OCI-LY7 (cell line): ENCODE measurements around the gene ASL. TPM values are rescaled to one million over a fixed set of nuclear protein-coding genes. Genes with fewer than 3 reads are reported as not detected.
"Not testable (repeated sequence)": the region's sequence is repeated elsewhere in the genome, so short reads cannot be mapped to it uniquely, and the experiment has no call there.

Experiments
- BruUV-seq: library from RNA; stranded (reverse); fragments of 400-500 nt; replicated peaks from 2 replicates; lab custom pipeline; 2021; lab: Mats Ljungman, UMichigan
- CTCF ChIA-PET: fragments of 300-600 bp; sonication (Branson Sonifier 250); formaldehyde crosslinking; loops from one replicate; lab custom pipeline; 2022; ENCODE audit warnings: antibody characterized with exemption; ENCODE audit not compliant: unreplicated experiment; lab: Charles Lee
- POLR2A ChIA-PET: fragments of 300-600 bp; sonication (Branson Sonifier 250); formaldehyde crosslinking; loops from one replicate; lab custom pipeline; 2022; ENCODE audit warnings: antibody characterized with exemption; lab: Charles Lee
- DNase-seq: peaks from one replicate; pipeline ENCODE4 v3.0.0-alpha.2; 2015; ENCODE audit warnings: low spot score
- H2AFZ ChIP-seq: fragments of 200-600 bp; sonication (generic), shearing (Covaris generic); 2 replicates; pipeline ENCODE4 v1.6.1; 2014; ENCODE audit warnings: mild to moderate bottlenecking, antibody characterized with exemption, low read length, moderate library complexity
- H3K27ac ChIP-seq: fragments of 200-600 bp; sonication (generic); 2 replicates; pipeline ENCODE4 v1.5.1; 2014; ENCODE audit warnings: mixed run types, low read depth, mild to moderate bottlenecking, moderate library complexity, low read length, inconsistent platforms; ENCODE audit not compliant: poor library complexity, severe bottlenecking
- H3K36me3 ChIP-seq: fragments of 200-600 bp; sonication (generic); 2 replicates; pipeline ENCODE4 v1.6.1; 2014; ENCODE audit warnings: mild to moderate bottlenecking, antibody characterized with exemption, low read length, moderate library complexity, mixed read lengths; ENCODE audit not compliant: insufficient read depth
- H3K4me1 ChIP-seq: fragments of 200-600 bp; sonication (generic); 2 replicates; pipeline ENCODE4 v1.5.1; 2014; ENCODE audit warnings: mild to moderate bottlenecking, low read length; ENCODE audit not compliant: insufficient read depth, poor library complexity, severe bottlenecking
- H3K4me2 ChIP-seq: fragments of 200-600 bp; sonication (generic); 2 replicates; pipeline ENCODE4 v1.6.1; 2014; ENCODE audit warnings: mild to moderate bottlenecking, low read length
- H3K4me3 ChIP-seq: fragments of 200-600 bp; sonication (generic); 2 replicates; pipeline ENCODE4 v1.5.1; 2014; ENCODE audit warnings: mild to moderate bottlenecking, low read depth, low read length; ENCODE audit not compliant: poor library complexity, severe bottlenecking
- H3K79me2 ChIP-seq: fragments of 200-600 bp; sonication (generic); 2 replicates; pipeline ENCODE4 v1.6.1; 2016; ENCODE audit warnings: low read depth, mild to moderate bottlenecking, low read length, moderate library complexity, mixed read lengths; ENCODE audit not compliant: insufficient read depth
- H3K9me2 ChIP-seq: fragments of 200-600 bp; sonication (generic); 2 replicates; pipeline ENCODE4 v1.6.1; 2016; ENCODE audit warnings: mild to moderate bottlenecking, low read length, mixed read lengths; ENCODE audit not compliant: insufficient read depth
- H3K9me3 ChIP-seq: fragments of 200-600 bp; sonication (generic); 2 replicates; pipeline ENCODE4 v1.6.1; 2014; ENCODE audit warnings: mild to moderate bottlenecking, mixed run types, low read length, mixed read lengths
- H4K20me1 ChIP-seq: fragments of 200-600 bp; sonication (generic); 2 replicates; pipeline ENCODE4 v1.6.1; 2014; ENCODE audit warnings: mild to moderate bottlenecking, antibody characterized with exemption, low read length, moderate library complexity, mixed read lengths; ENCODE audit not compliant: insufficient read depth
- EZH2phosphoT487 ChIP-seq: fragments of 200-600 bp; sonication (generic); IDR thresholded peaks from 2 replicates; pipeline ENCODE4 v1.6.1; 2018; ENCODE audit warnings: low read depth, borderline replicate concordance, mild to moderate bottlenecking, mixed run types, antibody characterized with exemption, low read length, moderate library complexity, mixed read lengths
- intact Hi-C: fragments of 100-400 bp; cut with micrococcal nuclease; formaldehyde crosslinking; loops from one replicate; pipeline ENCODE4 v1.10.0; 2022; ENCODE audit not compliant: unreplicated experiment
- total RNA-seq, 2 experiments: library from RNA; depleted of rRNA in 1 of 2; stranded (reverse); fragments of >200 nt in 1 of 2; shearing (Covaris generic) in 1 of 2; gene quantifications; 2 replicates each; pipeline ENCODE4 v1.2.3, GENCODE V29; 2014 to 2022
- TF ChIP-seq, protein P1 (sequence below): fragments of 200-600 bp; sonication (generic); conservative IDR thresholded peaks from 2 replicates; pipeline ENCODE4 v1.5.1; 2014; ENCODE audit warnings: mild to moderate bottlenecking, antibody characterized with exemption, low read length, moderate library complexity, mixed read lengths

ASL gene
- total RNA-seq, 2 experiments from 2014 or later: 22.2 to 25.7 TPM

DNA sequence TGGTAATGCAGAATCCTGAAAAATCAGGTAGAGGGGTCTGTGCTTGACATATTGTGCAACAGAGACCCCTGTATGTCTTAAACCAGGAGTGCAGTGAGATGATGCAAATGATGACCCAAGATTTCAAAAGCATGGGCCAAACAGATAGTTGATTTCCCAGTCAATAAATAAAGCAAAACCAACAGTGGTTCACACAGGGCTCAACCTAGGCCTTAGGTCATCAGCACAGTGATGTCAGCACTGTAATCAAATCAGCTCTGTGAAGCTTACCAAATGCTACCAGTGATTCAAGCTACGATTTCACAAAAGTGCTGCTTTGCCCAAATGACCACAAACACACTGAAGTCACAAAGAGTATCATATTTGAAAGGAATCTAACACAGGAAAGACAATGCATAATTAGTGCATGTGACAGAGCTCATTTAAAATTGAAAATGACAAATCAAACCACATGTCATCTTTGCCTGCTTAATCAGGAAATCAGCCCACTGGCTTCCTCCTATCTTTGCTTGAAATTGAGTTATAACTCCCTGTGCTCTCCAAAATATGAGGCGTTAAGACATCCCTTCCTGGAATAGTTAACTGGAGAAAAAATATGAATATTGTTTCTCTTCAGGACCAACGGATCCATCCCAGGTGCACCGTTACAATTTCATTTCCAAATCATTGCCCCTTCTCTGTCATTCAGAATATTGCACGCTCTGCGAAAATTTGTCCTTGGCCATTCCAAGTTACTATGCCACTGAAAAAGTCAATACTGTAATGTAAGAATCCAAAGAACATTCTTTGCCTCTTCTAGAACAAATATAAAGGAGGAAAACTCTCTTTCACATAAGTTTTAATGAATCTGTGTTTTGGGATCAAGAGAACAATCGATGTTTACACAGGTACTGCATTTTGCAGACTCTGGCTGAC lies 41.9 kb upstream of the ASL start:
- intact Hi-C loops: no loop called here
- CTCF ChIA-PET: no interaction called here
- TF ChIP-seq, protein P1, sequence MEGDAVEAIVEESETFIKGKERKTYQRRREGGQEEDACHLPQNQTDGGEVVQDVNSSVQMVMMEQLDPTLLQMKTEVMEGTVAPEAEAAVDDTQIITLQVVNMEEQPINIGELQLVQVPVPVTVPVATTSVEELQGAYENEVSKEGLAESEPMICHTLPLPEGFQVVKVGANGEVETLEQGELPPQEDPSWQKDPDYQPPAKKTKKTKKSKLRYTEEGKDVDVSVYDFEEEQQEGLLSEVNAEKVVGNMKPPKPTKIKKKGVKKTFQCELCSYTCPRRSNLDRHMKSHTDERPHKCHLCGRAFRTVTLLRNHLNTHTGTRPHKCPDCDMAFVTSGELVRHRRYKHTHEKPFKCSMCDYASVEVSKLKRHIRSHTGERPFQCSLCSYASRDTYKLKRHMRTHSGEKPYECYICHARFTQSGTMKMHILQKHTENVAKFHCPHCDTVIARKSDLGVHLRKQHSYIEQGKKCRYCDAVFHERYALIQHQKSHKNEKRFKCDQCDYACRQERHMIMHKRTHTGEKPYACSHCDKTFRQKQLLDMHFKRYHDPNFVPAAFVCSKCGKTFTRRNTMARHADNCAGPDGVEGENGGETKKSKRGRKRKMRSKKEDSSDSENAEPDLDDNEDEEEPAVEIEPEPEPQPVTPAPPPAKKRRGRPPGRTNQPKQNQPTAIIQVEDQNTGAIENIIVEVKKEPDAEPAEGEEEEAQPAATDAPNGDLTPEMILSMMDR: no peak
- TF ChIP-seq EZH2phosphoT487: no peak
- Histone ChIP-seq H3K4me2 (no peak overlapping the region), H3K9me2 (no peaks in the 10 kb centered on the region), H3K36me3 (no peaks in the 10 kb centered on the region), H2AFZ (0 out of 2 replicates have a peak overlapping the region, but pooled peaks have one; percentile 7), H3K27ac (no peak overlapping the region), H3K4me3 (no peak overlapping the region), H3K9me3 (no peaks in the 10 kb centered on the region), H4K20me1 (no peaks in the 10 kb centered on the region), H3K4me1 (no peaks in the 10 kb centered on the region), H3K79me2 (no peaks in the 10 kb centered on the region)
- POLR2A ChIA-PET: interaction anchor here (0.6 kb wide), 1 partner anchor 157 kb away, joined by 4 read pairs; no protein-coding TSS in a partner anchor
- no TSS peak for BruUV-seq
- no peak for DNase-seq

DNA sequence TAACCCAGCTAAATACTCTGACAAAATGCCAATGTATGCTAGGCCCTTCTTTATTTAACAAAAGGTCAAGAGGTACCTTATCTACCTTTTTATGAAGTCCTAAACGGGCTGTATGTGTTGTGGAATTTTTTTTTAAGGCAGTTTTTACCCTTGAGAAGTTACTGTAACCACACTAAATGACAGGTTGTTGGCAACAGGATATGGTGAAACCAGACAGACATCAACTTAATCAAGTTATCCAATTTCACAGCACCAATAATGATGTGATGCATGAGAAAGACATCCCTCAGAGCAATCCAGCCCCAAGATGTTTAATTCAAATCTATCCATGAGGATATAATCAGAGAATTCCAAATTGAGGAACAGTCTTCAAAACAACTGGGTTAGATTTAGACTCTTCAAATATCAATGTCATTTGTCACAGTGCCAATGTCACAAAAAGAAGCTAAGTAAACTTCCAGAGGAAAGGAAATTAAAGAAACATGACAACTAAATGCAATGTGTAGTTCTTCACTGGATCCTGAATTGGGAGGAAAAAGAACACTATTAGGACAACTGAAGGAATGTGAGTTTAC lies 41.1 kb upstream of the ASL start:
- H3K9me2 ChIP-seq, BruUV-seq, H3K4me3 ChIP-seq, DNase-seq, intact Hi-C loops, H3K9me3 ChIP-seq, CTCF ChIA-PET, H3K4me1 ChIP-seq, H3K79me2 ChIP-seq, H3K36me3 ChIP-seq, H4K20me1 ChIP-seq, H3K27ac ChIP-seq, H3K4me2 ChIP-seq: not testable (repeated sequence)
- POLR2A ChIA-PET: interaction anchor here (0.7 kb wide), 1 partner anchor 242 kb away, joined by 4 read pairs; no protein-coding TSS in a partner anchor
- H2AFZ ChIP-seq: 0 out of 2 replicates have a peak overlapping the region, but pooled peaks have one; percentile 7

DNA sequence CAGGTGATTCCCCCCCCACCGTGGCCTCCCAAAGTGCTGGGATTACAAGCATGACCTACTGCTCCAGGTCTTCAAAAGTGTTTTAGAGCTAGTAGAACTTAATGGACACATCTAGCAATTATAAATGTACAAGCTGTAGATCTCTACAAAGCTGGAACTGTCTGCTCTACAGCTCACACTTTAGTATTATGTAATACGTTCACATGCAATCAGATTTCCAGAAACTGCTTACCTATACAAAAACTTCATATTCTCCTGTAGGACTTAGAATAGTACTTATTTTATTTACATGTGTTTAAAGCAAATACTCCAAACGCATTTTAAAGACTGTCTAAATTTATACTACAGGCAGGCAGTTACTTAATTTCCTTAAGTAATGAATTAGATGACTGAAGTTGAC lies 39.2 kb upstream of the ASL start:
- TF ChIP-seq, protein P1: no peak
- TF ChIP-seq EZH2phosphoT487: no peak
- CTCF ChIA-PET: no interaction called here
- no TSS peak for BruUV-seq
- no peak overlapping the region for H2AFZ ChIP-seq
- no peaks in the 10 kb centered on the region for H3K9me3 ChIP-seq
- H3K4me3 ChIP-seq: no peak overlapping the region
- H3K27ac ChIP-seq: no peak overlapping the region
- no peaks in the 10 kb centered on the region for H3K4me1 ChIP-seq
- H3K36me3 ChIP-seq: no peaks in the 10 kb centered on the region
- no peaks in the 10 kb centered on the region for H3K9me2 ChIP-seq
- H3K4me2 ChIP-seq: no peak overlapping the region
- H3K79me2 ChIP-seq: no peaks in the 10 kb centered on the region
- intact Hi-C loops: no loop called here
- H4K20me1 ChIP-seq: no peaks in the 10 kb centered on the region
- POLR2A ChIA-PET: no interaction called here
- DNase-seq: no peak
